KOPT-K1 (cell line): ENCODE data around the gene SLC27A6.
"Not testable (repeated sequence)": the region's sequence is repeated elsewhere in the genome, so short reads cannot be mapped to it uniquely, and the experiment has no call there.

Source experiments
- H3K27ac ChIP-seq: fragments of 200-600 bp; sonication (generic); 2 replicates; pipeline ENCODE4 v1.5.1; 2016; ENCODE audit warnings: antibody characterized with exemption, mild to moderate bottlenecking, low read depth, low read length; ENCODE audit not compliant: poor library complexity, severe bottlenecking
- H3K36me3 ChIP-seq: fragments of 200-600 bp; sonication (generic); 2 replicates; pipeline ENCODE4 v1.5.1; 2017; ENCODE audit warnings: antibody characterized with exemption, mild to moderate bottlenecking, low read length, moderate library complexity; ENCODE audit not compliant: insufficient read depth
- H3K9me3 ChIP-seq: fragments of 200-600 bp; sonication (generic); 2 replicates; pipeline ENCODE4 v1.5.1; 2017; ENCODE audit warnings: antibody characterized with exemption, low read length, mild to moderate bottlenecking; ENCODE audit not compliant: insufficient read depth, poor library complexity, severe bottlenecking

Gene SLC27A6

GRCh38 chr5:129027260-129027659 lies 62.0 kb downstream of the SLC27A6 start:
- no peaks in the 10 kb centered on the region for H3K36me3 ChIP-seq
- H3K27ac ChIP-seq = no peak overlapping the region
- no peaks in the 10 kb centered on the region for H3K9me3 ChIP-seq

GRCh38 chr5:129031886-129032683 lies 66.8 kb downstream of the SLC27A6 start:
- no peaks in the 10 kb centered on the region for H3K36me3 ChIP-seq
- no peaks in the 10 kb centered on the region for H3K9me3 ChIP-seq
- no peak overlapping the region for H3K27ac ChIP-seq

DNA sequence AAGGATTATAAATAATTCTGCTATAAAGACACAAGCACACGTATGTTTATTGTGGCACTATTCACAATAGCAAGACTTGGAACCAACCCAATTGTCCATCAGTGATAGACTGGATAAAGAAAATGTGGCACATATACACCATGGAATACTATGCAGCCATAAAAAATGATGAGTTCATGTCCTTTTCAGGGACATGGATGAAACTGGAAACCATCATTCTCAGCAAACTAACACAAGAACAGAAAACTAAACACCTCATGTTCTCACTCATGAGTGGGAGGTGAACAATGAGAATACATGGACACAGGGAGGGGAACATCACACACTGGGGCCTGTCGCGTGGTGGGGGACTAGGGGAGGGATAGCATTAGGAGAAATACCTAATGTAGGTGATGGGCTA lies 71.0 kb downstream of the SLC27A6 start:
- H3K9me3 ChIP-seq, H3K36me3 ChIP-seq, H3K27ac ChIP-seq: not testable (repeated sequence)

DNA sequence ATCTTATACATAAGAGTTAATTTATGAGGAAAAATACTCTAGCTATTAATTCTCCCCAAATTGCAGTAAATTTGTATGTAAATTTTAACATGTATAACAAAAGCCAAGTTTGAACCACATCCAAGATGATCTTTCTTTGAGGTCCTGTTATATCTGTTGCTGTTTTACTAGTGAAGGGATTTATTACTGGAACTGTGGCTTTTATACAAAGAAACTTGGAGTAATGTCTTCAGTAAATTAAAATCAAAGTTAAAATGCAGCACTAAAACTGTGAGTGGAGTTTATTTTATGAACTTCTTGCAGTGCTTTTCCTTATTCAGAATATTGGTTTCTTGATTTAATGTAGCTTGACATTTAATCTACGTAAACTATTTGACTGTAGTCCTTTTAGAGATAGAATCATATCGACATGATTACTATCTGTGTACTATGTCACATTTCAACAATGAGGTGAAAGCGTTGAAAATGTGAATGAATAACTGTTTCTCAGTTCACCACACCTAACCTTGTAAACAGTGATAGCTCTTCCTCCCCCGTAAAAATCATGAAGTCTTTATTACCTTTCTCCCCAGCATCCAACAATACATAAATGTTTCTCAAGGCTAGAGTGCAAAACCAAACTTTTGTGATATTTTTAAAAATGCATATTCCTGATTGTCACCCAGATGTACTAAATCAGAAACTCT lies 76.1 kb downstream of the SLC27A6 start:
- Histone ChIP-seq H3K9me3 (peaks cover 7% of the 10 kb centered on the region), H3K36me3 (no peaks in the 10 kb centered on the region), H3K27ac (no peak overlapping the region)

GRCh38 chr5:129042306-129042705 lies 77.0 kb downstream of the SLC27A6 start:
- no peak overlapping the region for H3K27ac ChIP-seq
- peaks cover 7% of the 10 kb centered on the region for H3K9me3 ChIP-seq
- no peaks in the 10 kb centered on the region for H3K36me3 ChIP-seq

DNA sequence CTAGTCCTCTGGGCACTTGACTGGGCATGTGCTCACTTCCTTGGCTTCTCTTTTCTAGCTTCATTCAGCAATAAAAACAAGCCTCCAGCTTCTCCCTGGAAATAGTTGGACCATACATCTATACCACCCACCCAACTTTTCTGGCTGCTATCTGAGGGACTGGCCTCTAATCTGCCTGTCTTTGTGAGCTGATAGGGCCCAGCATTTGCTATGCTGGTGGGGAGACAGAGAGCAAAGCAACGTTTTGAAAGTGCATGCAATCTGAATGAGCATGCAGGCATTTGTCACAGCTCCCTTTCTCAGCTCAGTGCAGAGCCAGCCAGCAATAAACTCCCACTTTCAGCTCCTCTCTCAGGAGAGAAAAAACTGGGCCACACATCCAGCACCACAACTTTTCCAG lies 78.6 kb downstream of the SLC27A6 start:
- H3K9me3 ChIP-seq = peaks cover 7% of the 10 kb centered on the region
- H3K36me3 ChIP-seq = no peaks in the 10 kb centered on the region
- no peak overlapping the region for H3K27ac ChIP-seq

DNA sequence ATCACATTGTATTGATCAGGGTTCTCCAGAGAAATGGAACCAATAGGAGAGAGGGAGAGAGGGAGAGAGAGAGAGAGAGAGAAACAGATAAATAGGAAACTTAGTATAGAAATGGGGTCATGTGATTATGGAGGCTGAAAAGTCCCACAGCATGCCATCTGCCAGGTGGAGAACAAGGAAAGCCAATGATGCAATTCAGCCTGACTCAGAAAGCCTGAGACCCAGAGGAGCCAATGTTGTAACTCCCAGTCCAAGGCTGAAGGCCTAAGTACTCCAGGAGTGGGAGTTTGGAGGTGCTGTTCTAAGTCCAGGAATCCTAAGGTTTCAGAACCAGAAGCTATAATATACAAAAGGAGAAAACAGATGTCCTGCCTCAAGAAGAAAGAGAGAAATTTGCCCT lies 80.9 kb downstream of the SLC27A6 start:
- H3K36me3 ChIP-seq = no peaks in the 10 kb centered on the region
- H3K9me3 ChIP-seq = peaks cover 7% of the 10 kb centered on the region
- no peak overlapping the region for H3K27ac ChIP-seq

DNA sequence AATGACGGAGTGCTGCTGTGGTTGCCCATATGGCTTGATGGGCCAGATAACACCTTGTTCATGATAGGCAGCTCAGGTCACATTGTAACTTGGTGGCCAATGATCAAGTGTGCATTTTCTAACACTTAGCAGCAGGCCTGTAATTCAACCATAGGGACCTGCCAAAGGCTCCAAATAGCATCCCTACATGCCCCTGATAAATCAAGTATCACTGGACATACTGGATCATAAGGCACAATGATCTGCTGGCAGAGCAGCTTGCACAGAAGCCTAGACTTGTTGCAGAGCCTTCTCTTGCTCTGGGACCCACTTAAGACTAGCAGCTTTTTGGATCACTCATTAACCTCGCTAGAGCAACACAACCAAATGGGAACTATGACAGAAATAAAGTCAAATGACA lies 83.2 kb downstream of the SLC27A6 start:
- H3K27ac ChIP-seq = no peak overlapping the region
- H3K9me3 ChIP-seq = peaks cover 7% of the 10 kb centered on the region
- H3K36me3 ChIP-seq = no peaks in the 10 kb centered on the region

- peaks cover 6% of the 10 kb centered on the region for H3K9me3 ChIP-seq
- H3K36me3 ChIP-seq = no peaks in the 10 kb centered on the region
- no peak overlapping the region for H3K27ac ChIP-seq
Measured at GRCh38 chr5:129049126-129049799, 84.0 kb downstream of the SLC27A6 start.

GRCh38 chr5:129051283-129051682 lies 86.0 kb downstream of the SLC27A6 start:
- Histone ChIP-seq H3K9me3 (no peaks in the 10 kb centered on the region), H3K36me3 (no peaks in the 10 kb centered on the region), H3K27ac (no peak overlapping the region)

DNA sequence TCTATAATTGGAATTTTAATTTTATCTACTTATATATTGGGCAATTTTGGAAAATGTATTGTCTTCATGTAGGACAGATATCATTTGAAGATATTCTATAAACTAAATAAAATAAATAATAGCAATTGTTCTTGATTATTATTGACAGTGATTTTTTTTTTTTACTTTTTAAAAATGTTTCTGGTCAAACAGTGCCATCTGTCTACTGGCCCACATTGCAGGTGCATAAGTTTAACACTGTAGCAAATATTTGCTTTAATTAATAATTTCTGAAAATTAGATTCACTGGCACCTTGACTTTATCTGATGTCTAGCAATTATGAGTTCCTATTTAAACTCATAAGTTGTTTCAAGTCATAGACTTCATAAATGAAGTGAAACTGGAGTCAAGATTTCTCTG lies 88.2 kb downstream of the SLC27A6 start:
- Histone ChIP-seq H3K36me3 (no peaks in the 10 kb centered on the region), H3K9me3 (no peaks in the 10 kb centered on the region), H3K27ac (no peak overlapping the region)

DNA sequence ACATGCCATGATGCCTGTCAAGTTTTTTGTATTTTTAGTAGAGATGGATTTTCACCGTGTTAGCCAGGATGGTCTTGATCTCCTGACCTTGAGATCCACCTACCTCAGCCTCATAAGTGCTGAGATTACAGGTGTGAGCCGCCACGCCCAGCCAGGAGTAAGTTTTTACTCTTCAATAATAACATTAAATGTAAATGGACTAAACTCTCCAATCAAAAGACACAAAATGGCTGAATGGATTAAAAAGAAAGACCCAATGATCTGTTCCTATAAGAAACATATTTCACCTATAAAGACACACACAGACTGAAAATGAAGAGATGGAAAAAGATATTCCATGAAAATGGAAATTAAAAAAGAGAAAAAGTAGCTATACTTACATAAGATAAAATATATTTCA lies 92.0 kb downstream of the SLC27A6 start:
- H3K9me3 ChIP-seq = no peaks in the 10 kb centered on the region
- no peaks in the 10 kb centered on the region for H3K36me3 ChIP-seq
- no peak overlapping the region for H3K27ac ChIP-seq

DNA sequence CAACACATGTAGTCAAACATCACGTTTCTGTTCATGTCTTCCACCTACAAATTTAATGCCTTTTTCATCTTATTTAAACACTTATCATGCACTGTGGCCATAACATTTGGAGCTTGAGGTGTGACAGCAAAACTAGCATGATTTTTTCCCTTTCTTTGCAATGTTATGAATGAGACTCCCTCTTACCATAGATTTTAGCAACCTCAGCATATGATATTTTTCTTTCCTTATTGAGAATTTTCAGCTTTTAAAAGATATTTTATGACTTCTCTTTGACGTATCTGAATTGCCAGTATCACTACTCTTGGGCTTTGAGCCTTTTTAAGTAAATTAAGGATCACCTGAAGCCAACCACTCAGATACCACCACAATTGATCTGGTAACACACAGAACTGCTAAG lies 96.6 kb downstream of the SLC27A6 start:
- Histone ChIP-seq H3K36me3 (no peaks in the 10 kb centered on the region), H3K27ac (no peak overlapping the region), H3K9me3 (no peaks in the 10 kb centered on the region)

- Histone ChIP-seq H3K9me3 (no peaks in the 10 kb centered on the region), H3K27ac (no peak overlapping the region), H3K36me3 (no peaks in the 10 kb centered on the region)
Measured at GRCh38 chr5:129063483-129064113, 98.3 kb downstream of the SLC27A6 start.

DNA sequence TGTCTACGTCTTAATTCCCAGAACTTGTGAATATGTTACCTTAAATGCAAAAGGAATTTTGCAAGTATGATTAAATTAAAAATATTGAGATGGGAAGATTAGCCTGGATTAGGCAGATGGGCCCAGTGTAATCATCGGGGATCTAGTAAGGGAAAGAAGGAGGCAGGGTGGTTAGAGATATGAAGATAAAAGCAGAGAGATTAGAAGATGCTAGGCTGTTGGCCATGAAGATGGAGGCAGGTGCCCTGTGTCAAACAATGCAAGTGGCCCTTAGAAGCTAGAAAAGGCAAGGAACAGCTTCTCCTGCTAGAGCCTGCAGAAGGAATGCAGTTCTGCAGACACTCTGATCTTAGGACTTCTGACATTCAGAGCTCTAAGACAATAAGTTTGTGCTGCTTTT lies 100.4 kb downstream of the SLC27A6 start:
- Histone ChIP-seq H3K9me3 (no peaks in the 10 kb centered on the region), H3K36me3 (no peaks in the 10 kb centered on the region), H3K27ac (no peak overlapping the region)
